GM12878 (cell line): ENCODE results near the gene SNW1. TPM values are rescaled to one million over a fixed set of nuclear protein-coding genes. Genes with fewer than 3 reads are reported as not detected.

Source experiments
- BACH1 ChIP-seq: fragments of 450-650 bp; IDR thresholded peaks from 2 replicates; pipeline ENCODE4 v1.6.1; 2017; ENCODE audit warnings: mild to moderate bottlenecking, borderline replicate concordance
- BCL11A ChIP-seq: IDR thresholded peaks from 2 replicates; pipeline ENCODE4 v1.6.1; 2011; ENCODE audit warnings: low read depth, low read length
- FOS ChIP-seq: IDR thresholded peaks from 3 replicates; pipeline ENCODE4 v1.6.1; 2011; ENCODE audit warnings: borderline replicate concordance; ENCODE audit not compliant: insufficient read length; ENCODE audit errors: extremely low read depth
- FOXM1 ChIP-seq: IDR thresholded peaks from 2 replicates; pipeline ENCODE4 v1.6.1; 2012; ENCODE audit warnings: low read depth, mild to moderate bottlenecking, inconsistent platforms, low read length, moderate library complexity
- GABPA ChIP-seq: IDR thresholded peaks from 2 replicates; pipeline ENCODE4 v1.6.1; 2014; ENCODE audit warnings: antibody characterized with exemption, low read depth, mild to moderate bottlenecking, inconsistent platforms
- NBN ChIP-seq: fragments of 450-650 bp; IDR thresholded peaks from 2 replicates; pipeline ENCODE4 v1.6.1; 2016
- NFIC ChIP-seq: IDR thresholded peaks from 2 replicates; pipeline ENCODE4 v1.6.1; 2012; ENCODE audit warnings: low read depth, mild to moderate bottlenecking, inconsistent platforms, low read length, moderate library complexity
- PKNOX1 ChIP-seq: fragments of 450-650 bp; IDR thresholded peaks from 2 replicates; pipeline ENCODE4 v1.6.1; 2016; ENCODE audit warnings: mild to moderate bottlenecking
- POU2F2 ChIP-seq: IDR thresholded peaks from 3 replicates; pipeline ENCODE4 v1.6.1; 2011; ENCODE audit warnings: low read depth, mild to moderate bottlenecking, low read length, borderline replicate concordance
- SMAD5 ChIP-seq: IDR thresholded peaks from 2 replicates; pipeline ENCODE4 v1.6.1; 2016; ENCODE audit warnings: antibody characterized with exemption, low read depth
- SREBF1 ChIP-seq: IDR thresholded peaks from 2 replicates; pipeline ENCODE4 v1.6.1; 2012; ENCODE audit warnings: mild to moderate bottlenecking, low read length
- TCF7 ChIP-seq: IDR thresholded peaks from 2 replicates; pipeline ENCODE4 v1.6.1; 2014; ENCODE audit warnings: antibody characterized with exemption, borderline replicate concordance
- ZBED1 ChIP-seq: IDR thresholded peaks from 2 replicates; pipeline ENCODE4 v1.6.1; 2016; ENCODE audit warnings: borderline replicate concordance
- polyA plus RNA-seq, 11 experiments: library from polyadenylated mRNA; depleted of rRNA in 4 of 11; unstranded in 6 of 11; stranded (reverse) in 5 of 11; fragments of >200 nt; fragmentation: Nextera tagmentation in 4 of 11; fragmentation: Illumina TruSeq in 1 of 11; extraction: Ambion mirVana in 4 of 11; extraction: Trizol in 1 of 11; gene quantifications; 1 replicate in 1 of 11; 2 replicates in 10 of 11; pipeline versions ENCODE4 v1.2.1 to v1.2.3, GENCODE V29; 2011 to 2016; ENCODE audit warnings: inconsistent platforms in 2 of 11, missing spikeins in 2 of 11, low read depth in 1 of 11
- total RNA-seq, 4 experiments: library from RNA; depleted of rRNA in 3 of 4; stranded (reverse); fragments of >200 nt in 3 of 4; fragmentation: Illumina TruSeq in 1 of 4; extraction: Trizol in 1 of 4; gene quantifications; 2 replicates each; pipeline versions ENCODE4 v1.2.1 to v1.2.3, GENCODE V29; 2013 to 2021
- TF ChIP-seq, protein P1 (sequence below): fragments of 450-650 bp; conservative IDR thresholded peaks from 2 replicates; pipeline ENCODE4 v1.6.1; 2017; ENCODE audit warnings: mild to moderate bottlenecking, moderate library complexity

The SNW1 gene
- total and polyA plus RNA-seq, 10 of the 15 experiments (the other 5 are each of a cell fraction or from before 2014, with no cell fraction given), result 56.6 to 109 (median 75.7) TPM

GRCh38 chr14:77746064-77746702 is 14.8 kb downstream of the SNW1 start (continued):
- TF ChIP-seq, protein P1, sequence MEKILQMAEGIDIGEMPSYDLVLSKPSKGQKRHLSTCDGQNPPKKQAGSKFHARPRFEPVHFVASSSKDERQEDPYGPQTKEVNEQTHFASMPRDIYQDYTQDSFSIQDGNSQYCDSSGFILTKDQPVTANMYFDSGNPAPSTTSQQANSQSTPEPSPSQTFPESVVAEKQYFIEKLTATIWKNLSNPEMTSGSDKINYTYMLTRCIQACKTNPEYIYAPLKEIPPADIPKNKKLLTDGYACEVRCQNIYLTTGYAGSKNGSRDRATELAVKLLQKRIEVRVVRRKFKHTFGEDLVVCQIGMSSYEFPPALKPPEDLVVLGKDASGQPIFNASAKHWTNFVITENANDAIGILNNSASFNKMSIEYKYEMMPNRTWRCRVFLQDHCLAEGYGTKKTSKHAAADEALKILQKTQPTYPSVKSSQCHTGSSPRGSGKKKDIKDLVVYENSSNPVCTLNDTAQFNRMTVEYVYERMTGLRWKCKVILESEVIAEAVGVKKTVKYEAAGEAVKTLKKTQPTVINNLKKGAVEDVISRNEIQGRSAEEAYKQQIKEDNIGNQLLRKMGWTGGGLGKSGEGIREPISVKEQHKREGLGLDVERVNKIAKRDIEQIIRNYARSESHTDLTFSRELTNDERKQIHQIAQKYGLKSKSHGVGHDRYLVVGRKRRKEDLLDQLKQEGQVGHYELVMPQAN, result no peak
- no peak for TF ChIP-seq SMAD5
- no peak for TF ChIP-seq POU2F2
- no peak for TF ChIP-seq PKNOX1
- no peak for TF ChIP-seq FOS
- TF ChIP-seq ZBED1, result no peak
- TF ChIP-seq GABPA, result no peak
- TF ChIP-seq BACH1, result no peak
- no peak for TF ChIP-seq NBN
- no peak for TF ChIP-seq NFIC
- TF ChIP-seq TCF7, result no peak
- no peak for TF ChIP-seq FOXM1
- TF ChIP-seq SREBF1, result no peak
- no peak for TF ChIP-seq BCL11A
